K562 (cell line): ENCODE measurements around the gene SLC7A4. TPM values are rescaled to one million over a fixed set of nuclear protein-coding genes. Genes with fewer than 3 reads are reported as not detected.
A peak's percentile ranks its signal among the peaks of the same experiment; 100 is the strongest.

ENCODE experiments used
- ATF7 ChIP-seq: fragments of 450-650 bp; IDR thresholded peaks from 2 replicates; pipeline ENCODE4 v1.7.1; 2014; ENCODE audit warnings: mild to moderate bottlenecking, moderate library complexity
- CGGBP1 ChIP-seq: fragments of 250-450 bp; sonication (Bioruptor Pico); IDR thresholded peaks from 2 replicates; pipeline ENCODE4 v1.9.0; 2021; ENCODE audit warnings: mild to moderate bottlenecking
- E2F3 ChIP-seq: fragments of 250-450 bp; sonication (Bioruptor Pico); IDR thresholded peaks from 2 replicates; pipeline ENCODE4 v1.4.0; 2020; ENCODE audit warnings: mild to moderate bottlenecking
- GTF2E2 ChIP-seq: fragments of 200-800 bp; sonication (Bioruptor generic); IDR thresholded peaks from 2 replicates; pipeline ENCODE4 v1.6.1; 2016; ENCODE audit warnings: missing genetic modification characterization, missing compliant biosample characterization
- KLF16 ChIP-seq: IDR thresholded peaks from 2 replicates; pipeline ENCODE4 v1.6.1; 2016; ENCODE audit warnings: antibody characterized with exemption
- KLF6 ChIP-seq: fragments of 250-450 bp; sonication (Bioruptor Pico); IDR thresholded peaks from 2 replicates; pipeline ENCODE4 v1.4.0; 2020; ENCODE audit warnings: mild to moderate bottlenecking, moderate library complexity, borderline replicate concordance
- MYBL2 ChIP-seq, 2 experiments: fragments of 450-650 bp in 1 of 2; sonication (generic) in 1 of 2; formaldehyde crosslinking in 1 of 2; IDR thresholded peaks; 2 replicates each; pipeline versions ENCODE4 v1.6.1 to v1.8.1; 2017 to 2022; ENCODE audit warnings: borderline replicate concordance in 1 of 2, inconsistent platforms in 1 of 2, low read depth in 1 of 2, mild to moderate bottlenecking in 1 of 2, missing genetic modification reagents in 1 of 2, moderate library complexity in 1 of 2
- NCOA4 ChIP-seq: fragments of 450-650 bp; IDR thresholded peaks from 2 replicates; pipeline ENCODE4 v1.6.1; 2018; ENCODE audit warnings: mild to moderate bottlenecking; ENCODE audit not compliant: partially characterized antibody
- NR2C1 ChIP-seq, 2 experiments: fragments of 450-650 bp; IDR thresholded peaks; 2 replicates each; pipeline ENCODE4 v1.6.1; 2017; ENCODE audit warnings: mild to moderate bottlenecking in 2 of 2, antibody characterized with exemption in 1 of 2, inconsistent platforms in 1 of 2, missing compliant biosample characterization in 1 of 2, missing genetic modification characterization in 1 of 2
- RNF2 ChIP-seq: sonication (generic); IDR thresholded peaks from 2 replicates; pipeline ENCODE4 v1.6.1; 2016
- TAL1 ChIP-seq: fragments of 450-650 bp; IDR thresholded peaks from 2 replicates; pipeline ENCODE4 v1.6.1; 2016; ENCODE audit warnings: mild to moderate bottlenecking
- ZKSCAN8 ChIP-seq: fragments of 200-800 bp; sonication (Bioruptor generic); IDR thresholded peaks from 2 replicates; pipeline ENCODE4 v1.6.1; 2016; ENCODE audit warnings: missing genetic modification characterization, missing compliant biosample characterization
- ZNF133 ChIP-seq: fragments of 250-450 bp; sonication (Bioruptor Pico); IDR thresholded peaks from 2 replicates; pipeline ENCODE4 v1.4.0; 2020; ENCODE audit warnings: mild to moderate bottlenecking
- ZNF282 ChIP-seq: sonication (generic); formaldehyde crosslinking; IDR thresholded peaks from 2 replicates; pipeline ENCODE4 v1.8.1; 2023; ENCODE audit warnings: missing genetic modification reagents
- ZNF79 ChIP-seq: fragments of 250-450 bp; sonication (Bioruptor Pico); IDR thresholded peaks from 2 replicates; pipeline ENCODE4 v1.4.0; 2020; ENCODE audit warnings: low read depth, mild to moderate bottlenecking, moderate library complexity
- polyA plus RNA-seq, 8 experiments: library from polyadenylated mRNA; depleted of rRNA in 4 of 8; stranded (reverse) in 5 of 8; unstranded in 3 of 8; fragments of >200 nt; fragmentation: Nextera tagmentation in 2 of 8; fragmentation: Illumina TruSeq in 1 of 8; extraction: Ambion mirVana in 2 of 8; extraction: Trizol in 1 of 8; gene quantifications; 2 replicates each; pipeline versions ENCODE4 v1.2.1 to v1.2.3, GENCODE V29; 2011 to 2014; ENCODE audit warnings: inconsistent platforms in 1 of 8, missing spikeins in 1 of 8
- total RNA-seq, 7 experiments: library from RNA; depleted of rRNA in 6 of 7; stranded (reverse); fragments of >200 nt in 6 of 7; fragmentation: Illumina TruSeq in 2 of 7; extraction: Trizol in 2 of 7; gene quantifications; 2 replicates each; pipeline versions ENCODE4 v1.2.1 to v1.2.3, GENCODE V29; 2011 to 2021; ENCODE audit warnings: low replicate concordance in 1 of 7
- TF ChIP-seq, protein P1 (sequence below): sonication (generic); formaldehyde crosslinking; IDR thresholded peaks from 2 replicates; pipeline ENCODE4 v1.8.0; 2022; ENCODE audit warnings: mild to moderate bottlenecking, missing genetic modification reagents
- TF ChIP-seq, protein P2 (sequence below): fragments of 250-450 bp; sonication (Bioruptor Pico); IDR thresholded peaks from 2 replicates; pipeline ENCODE4 v1.5.0; 2021; ENCODE audit warnings: mild to moderate bottlenecking, moderate library complexity
- TF ChIP-seq, protein P3 (sequence below): fragments of 250-450 bp; sonication (Bioruptor Pico); IDR thresholded peaks from 2 replicates; pipeline ENCODE4 v1.4.0; 2020; ENCODE audit warnings: borderline replicate concordance
- TF ChIP-seq, protein P4 (sequence below): sonication (generic); formaldehyde crosslinking; IDR thresholded peaks from 2 replicates; pipeline ENCODE4 v1.8.1; 2023; ENCODE audit warnings: mild to moderate bottlenecking, missing genetic modification reagents

SLC7A4 gene
- total and polyA plus RNA-seq, 9 of the 15 experiments (the other 6 are each of a cell fraction or from before 2014, with no cell fraction given), result not detected

DNA sequence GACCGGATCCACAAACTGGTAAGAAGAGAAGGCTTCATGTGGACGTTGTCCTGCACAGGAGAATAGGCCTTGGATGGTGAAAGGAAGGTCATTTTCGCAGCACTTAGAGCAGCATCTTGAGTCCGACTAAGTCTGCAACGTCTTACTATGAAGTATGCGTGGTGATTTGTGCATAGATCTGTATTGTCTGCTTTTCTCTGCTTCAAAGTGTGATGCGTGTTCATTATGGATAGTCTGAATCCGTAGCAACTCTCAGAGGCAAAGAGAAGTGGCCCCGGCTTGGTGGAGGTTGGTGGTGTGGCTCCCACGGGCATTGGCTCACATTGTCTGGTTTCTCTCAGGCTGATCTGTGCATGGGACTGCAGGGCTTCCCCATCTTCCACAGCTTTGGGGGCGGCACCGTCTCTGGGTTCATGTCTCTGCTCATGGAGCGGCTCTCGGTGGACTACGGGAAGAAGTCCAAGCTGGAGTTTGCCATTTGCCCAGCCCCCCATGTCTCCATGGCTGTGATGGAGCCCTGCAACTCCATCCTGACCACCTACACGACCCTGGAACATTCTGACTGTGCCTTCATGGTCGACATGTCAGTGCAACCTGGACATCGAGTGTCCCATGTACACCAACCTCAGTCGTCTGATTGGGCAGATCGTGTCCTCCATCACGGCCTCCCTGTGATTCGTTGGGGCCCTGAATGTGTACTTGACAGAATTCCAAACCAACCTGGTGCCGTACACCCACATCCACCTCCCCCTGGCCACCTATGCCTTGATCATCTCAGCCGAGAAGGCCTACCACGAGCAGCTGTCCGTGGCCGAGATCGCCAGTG lies 34.9 kb upstream of the SLC7A4 start (continued):
- TF ChIP-seq KLF16 (no peak), ZNF79 (no peak), ZNF282 (CRISPR knock-in tag) (no peak; the same call in 1 of the 2 replicates), ATF7 (no peak), NCOA4 (no peak), ZKSCAN8 (CRISPR knock-in tag) (no peak), E2F3 (CRISPR knock-in tag) (0 out of 2 replicates have a peak, but pooled peaks have one; percentile 1), KLF6 (CRISPR knock-in tag) (no peak), RNF2 (no peak), GTF2E2 (no peak), NR2C1 (IDR thresholded peaks at IDR 0.05) (no peak), NR2C1 (tag; IDR thresholded peaks at IDR 0.05) (no peak), CGGBP1 (no peak), TAL1 (no peak), MYBL2 (IDR thresholded peaks at IDR 0.05; ENCODE audit: low read depth) (no peak), MYBL2 (CRISPR knock-in tag; IDR thresholded peaks at IDR 0.05; ENCODE audit: borderline replicate concordance) (0 out of 2 replicates have a peak, but pooled peaks have one; percentile 29), ZNF133 (0 out of 2 replicates have a peak, but pooled peaks have one; percentile 30)
- TF ChIP-seq, protein P1, sequence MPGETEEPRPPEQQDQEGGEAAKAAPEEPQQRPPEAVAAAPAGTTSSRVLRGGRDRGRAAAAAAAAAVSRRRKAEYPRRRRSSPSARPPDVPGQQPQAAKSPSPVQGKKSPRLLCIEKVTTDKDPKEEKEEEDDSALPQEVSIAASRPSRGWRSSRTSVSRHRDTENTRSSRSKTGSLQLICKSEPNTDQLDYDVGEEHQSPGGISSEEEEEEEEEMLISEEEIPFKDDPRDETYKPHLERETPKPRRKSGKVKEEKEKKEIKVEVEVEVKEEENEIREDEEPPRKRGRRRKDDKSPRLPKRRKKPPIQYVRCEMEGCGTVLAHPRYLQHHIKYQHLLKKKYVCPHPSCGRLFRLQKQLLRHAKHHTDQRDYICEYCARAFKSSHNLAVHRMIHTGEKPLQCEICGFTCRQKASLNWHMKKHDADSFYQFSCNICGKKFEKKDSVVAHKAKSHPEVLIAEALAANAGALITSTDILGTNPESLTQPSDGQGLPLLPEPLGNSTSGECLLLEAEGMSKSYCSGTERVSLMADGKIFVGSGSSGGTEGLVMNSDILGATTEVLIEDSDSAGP (CRISPR knock-in tag), result no peak
- TF ChIP-seq, protein P2, sequence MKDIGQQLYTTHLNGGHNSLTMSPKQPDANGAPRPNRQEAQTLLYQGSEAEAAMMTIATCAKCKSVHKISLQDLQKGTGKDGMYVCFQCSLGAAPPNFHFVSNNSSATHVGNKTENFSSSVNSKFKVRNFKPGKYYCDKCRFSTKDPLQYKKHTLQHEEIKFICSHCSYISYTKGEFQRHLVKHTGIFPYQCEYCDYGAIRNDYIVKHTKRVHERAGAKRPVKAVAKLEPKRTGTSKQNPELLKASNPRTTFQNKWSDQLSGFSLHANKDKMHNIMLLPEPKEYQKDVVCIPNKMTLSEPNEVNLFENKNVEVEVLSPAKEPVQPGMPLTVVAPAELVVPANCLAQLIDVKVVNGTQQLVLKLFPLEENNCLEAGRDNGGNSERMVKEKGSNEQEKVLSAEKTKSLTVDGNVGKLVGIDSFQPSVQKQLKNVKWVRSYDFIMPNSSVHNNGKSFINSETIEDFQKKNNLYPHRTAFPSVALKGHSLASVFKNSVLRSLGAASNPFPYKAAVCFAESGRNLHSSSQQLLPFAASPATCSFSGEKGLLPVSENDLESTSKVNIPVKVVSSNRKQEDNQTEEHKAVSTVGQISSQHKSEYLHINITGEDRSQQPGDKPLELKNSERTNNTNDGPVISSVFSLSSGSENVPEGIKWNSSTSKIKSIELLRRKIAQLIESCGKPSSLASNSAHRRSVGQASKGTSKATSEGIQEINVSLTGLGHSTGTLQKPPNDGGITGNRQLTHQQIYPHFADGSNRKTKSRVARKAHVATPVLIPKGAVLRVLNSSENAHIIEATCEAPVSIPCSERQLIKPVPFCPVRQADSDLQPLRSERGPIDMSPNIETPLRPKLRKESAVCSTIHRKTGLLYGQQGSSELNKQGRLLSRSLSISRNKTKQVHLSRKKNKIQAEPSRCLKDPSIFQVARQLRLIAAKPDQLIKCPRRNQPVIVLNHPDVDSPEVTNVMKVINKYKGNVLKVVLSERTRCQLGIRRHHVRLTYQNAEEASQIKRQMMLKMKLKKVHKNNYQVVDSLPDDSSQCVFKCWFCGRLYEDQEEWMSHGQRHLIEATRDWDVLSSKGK, result no peak
- TF ChIP-seq, protein P3, sequence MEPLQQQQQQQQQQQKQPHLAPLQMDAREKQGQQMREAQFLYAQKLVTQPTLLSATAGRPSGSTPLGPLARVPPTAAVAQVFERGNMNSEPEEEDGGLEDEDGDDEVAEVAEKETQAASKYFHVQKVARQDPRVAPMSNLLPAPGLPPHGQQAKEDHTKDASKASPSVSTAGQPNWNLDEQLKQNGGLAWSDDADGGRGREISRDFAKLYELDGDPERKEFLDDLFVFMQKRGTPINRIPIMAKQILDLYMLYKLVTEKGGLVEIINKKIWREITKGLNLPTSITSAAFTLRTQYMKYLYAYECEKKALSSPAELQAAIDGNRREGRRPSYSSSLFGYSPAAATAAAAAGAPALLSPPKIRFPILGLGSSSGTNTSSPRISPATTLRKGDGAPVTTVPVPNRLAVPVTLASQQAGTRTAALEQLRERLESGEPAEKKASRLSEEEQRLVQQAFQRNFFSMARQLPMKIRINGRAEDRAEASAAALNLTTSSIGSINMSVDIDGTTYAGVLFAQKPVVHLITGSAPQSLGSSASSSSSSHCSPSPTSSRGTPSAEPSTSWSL, result no peak
- TF ChIP-seq, protein P4, sequence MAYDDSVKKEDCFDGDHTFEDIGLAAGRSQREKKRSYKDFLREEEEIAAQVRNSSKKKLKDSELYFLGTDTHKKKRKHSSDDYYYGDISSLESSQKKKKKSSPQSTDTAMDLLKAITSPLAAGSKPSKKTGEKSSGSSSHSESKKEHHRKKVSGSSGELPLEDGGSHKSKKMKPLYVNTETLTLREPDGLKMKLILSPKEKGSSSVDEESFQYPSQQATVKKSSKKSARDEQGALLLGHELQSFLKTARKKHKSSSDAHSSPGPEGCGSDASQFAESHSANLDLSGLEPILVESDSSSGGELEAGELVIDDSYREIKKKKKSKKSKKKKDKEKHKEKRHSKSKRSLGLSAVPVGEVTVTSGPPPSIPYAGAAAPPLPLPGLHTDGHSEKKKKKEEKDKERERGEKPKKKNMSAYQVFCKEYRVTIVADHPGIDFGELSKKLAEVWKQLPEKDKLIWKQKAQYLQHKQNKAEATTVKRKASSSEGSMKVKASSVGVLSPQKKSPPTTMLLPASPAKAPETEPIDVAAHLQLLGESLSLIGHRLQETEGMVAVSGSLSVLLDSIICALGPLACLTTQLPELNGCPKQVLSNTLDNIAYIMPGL (CRISPR knock-in tag), result 0 out of 2 replicates have a peak, but pooled peaks have one; percentile 23
